OCI-LY1 (cell line): ENCODE results near the gene TNP1.

ENCODE experiments used
- H2AFZ ChIP-seq: fragments of 200-600 bp; sonication (generic), shearing (Covaris generic); 2 replicates; pipeline ENCODE4 v1.6.0; 2014; ENCODE audit warnings: antibody characterized with exemption, mild to moderate bottlenecking, low read length
- H3F3A ChIP-seq: fragments of 200-600 bp; sonication (generic), shearing (Covaris generic); 2 replicates; pipeline ENCODE4 v1.6.0; 2014; ENCODE audit warnings: mild to moderate bottlenecking, antibody characterized with exemption, low read length, moderate library complexity; ENCODE audit not compliant: insufficient read depth
- H3K27ac ChIP-seq: fragments of 200-600 bp; sonication (generic); 2 replicates; pipeline ENCODE4 v1.5.1; 2014; ENCODE audit warnings: low read length, mixed run types, mild to moderate bottlenecking, low read depth; ENCODE audit not compliant: poor library complexity, severe bottlenecking
- H3K27me3 ChIP-seq: fragments of 200-600 bp; sonication (generic); 2 replicates; pipeline ENCODE4 v1.6.0; 2014; ENCODE audit warnings: antibody characterized with exemption, mild to moderate bottlenecking, low read length, moderate library complexity; ENCODE audit not compliant: insufficient read depth
- H3K36me3 ChIP-seq: fragments of 200-600 bp; sonication (generic); 2 replicates; pipeline ENCODE4 v1.6.1; 2014; ENCODE audit warnings: mild to moderate bottlenecking, antibody characterized with exemption, low read length, moderate library complexity, mixed read lengths; ENCODE audit not compliant: insufficient read depth
- H3K4me1 ChIP-seq: fragments of 200-600 bp; sonication (generic); 2 replicates; pipeline ENCODE4 v1.5.1; 2014; ENCODE audit warnings: mild to moderate bottlenecking, low read length, moderate library complexity; ENCODE audit not compliant: insufficient read depth, severe bottlenecking
- H3K4me2 ChIP-seq: fragments of 200-600 bp; sonication (generic), shearing (Covaris generic); 2 replicates; pipeline ENCODE4 v1.6.1; 2014; ENCODE audit warnings: low read length
- H3K4me3 ChIP-seq: fragments of 200-600 bp; sonication (generic); 2 replicates; pipeline ENCODE4 v1.5.1; 2014; ENCODE audit warnings: low read length, low read depth, mild to moderate bottlenecking, mixed read lengths; ENCODE audit not compliant: poor library complexity, severe bottlenecking
- H3K79me2 ChIP-seq: fragments of 200-600 bp; shearing (Covaris generic); 2 replicates; pipeline ENCODE4 v1.6.1; 2016; ENCODE audit warnings: mixed run types, low read length, mixed read lengths; ENCODE audit not compliant: insufficient read depth
- H3K9ac ChIP-seq: fragments of 200-600 bp; sonication (generic), shearing (Covaris generic); 2 replicates; pipeline ENCODE4 v1.6.1; 2014; ENCODE audit warnings: mild to moderate bottlenecking, low read length, mixed read lengths
- H3K9me2 ChIP-seq: fragments of 200-600 bp; sonication (generic), shearing (Covaris generic); 2 replicates; pipeline ENCODE4 v1.6.1; 2014; ENCODE audit warnings: low read depth, mild to moderate bottlenecking, low read length, mixed read lengths
- H3K9me3 ChIP-seq: fragments of 200-600 bp; shearing (Covaris generic); 2 replicates; pipeline ENCODE4 v1.6.1; 2014; ENCODE audit warnings: low read length, mixed read lengths
- H4K20me1 ChIP-seq: fragments of 200-600 bp; sonication (generic), shearing (Covaris generic); 2 replicates; pipeline ENCODE4 v1.6.0; 2016; ENCODE audit warnings: mild to moderate bottlenecking, low read length; ENCODE audit not compliant: insufficient read depth
- EZH2 ChIP-seq: fragments of 200-600 bp; sonication (generic), shearing (Covaris generic); IDR thresholded peaks from 2 replicates; pipeline ENCODE4 v1.8.0; 2017; ENCODE audit warnings: borderline replicate concordance, mixed run types, mild to moderate bottlenecking, antibody characterized with exemption, low read length, moderate library complexity, mixed read lengths
- TF ChIP-seq, protein P1 (sequence below): fragments of 200-600 bp; sonication (generic), shearing (Covaris generic); IDR thresholded peaks from 2 replicates; pipeline ENCODE4 v1.5.1; 2017; ENCODE audit warnings: mild to moderate bottlenecking, antibody characterized with exemption, low read length, moderate library complexity, mixed read lengths

TNP1 gene

DNA sequence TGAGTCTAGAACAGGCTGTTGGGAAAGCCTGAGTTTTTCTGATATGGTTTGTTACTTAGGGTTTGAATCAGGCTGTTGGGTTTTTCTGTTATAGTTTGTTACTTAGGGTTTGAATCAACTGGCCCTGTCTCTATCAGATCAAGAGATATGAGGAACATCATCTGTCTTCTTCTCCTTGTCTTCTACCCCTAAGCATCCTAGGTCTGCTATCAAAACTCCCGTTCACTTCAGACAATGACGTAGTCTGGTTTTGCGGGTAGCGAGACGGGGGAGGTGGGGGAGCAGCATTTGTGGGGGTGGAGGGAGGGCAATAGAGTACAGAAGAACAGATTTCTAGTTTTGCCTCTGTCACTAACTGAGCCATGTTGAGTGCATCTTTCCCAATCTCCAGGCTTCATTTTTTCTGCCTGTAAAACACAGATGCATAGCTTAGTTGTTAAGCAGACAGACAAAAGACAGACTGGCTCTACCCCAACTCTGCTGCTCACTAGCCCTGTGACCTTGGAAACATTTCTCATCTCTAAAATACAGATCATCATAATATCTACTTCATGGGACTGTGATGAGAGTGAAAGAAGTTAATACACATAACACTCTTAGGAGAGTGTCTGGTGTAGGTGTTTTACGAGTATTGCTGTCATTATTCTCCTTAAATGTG lies 9.1 kb downstream of the TNP1 start:
- no peak overlapping the region for H3K4me2 ChIP-seq
- no peaks in the 10 kb centered on the region for H3K4me1 ChIP-seq
- H3K79me2 ChIP-seq: no peaks in the 10 kb centered on the region
- H3K9me3 ChIP-seq: no peaks in the 10 kb centered on the region
- no peaks in the 10 kb centered on the region for H3K9me2 ChIP-seq
- H4K20me1 ChIP-seq: no peaks in the 10 kb centered on the region
- no peak overlapping the region for H3K27ac ChIP-seq
- H3K36me3 ChIP-seq: no peaks in the 10 kb centered on the region
- H3K27me3 ChIP-seq: no peaks in the 10 kb centered on the region
- no peak overlapping the region for H3K9ac ChIP-seq
- H2AFZ ChIP-seq: no peak overlapping the region
- TF ChIP-seq, protein P1, sequence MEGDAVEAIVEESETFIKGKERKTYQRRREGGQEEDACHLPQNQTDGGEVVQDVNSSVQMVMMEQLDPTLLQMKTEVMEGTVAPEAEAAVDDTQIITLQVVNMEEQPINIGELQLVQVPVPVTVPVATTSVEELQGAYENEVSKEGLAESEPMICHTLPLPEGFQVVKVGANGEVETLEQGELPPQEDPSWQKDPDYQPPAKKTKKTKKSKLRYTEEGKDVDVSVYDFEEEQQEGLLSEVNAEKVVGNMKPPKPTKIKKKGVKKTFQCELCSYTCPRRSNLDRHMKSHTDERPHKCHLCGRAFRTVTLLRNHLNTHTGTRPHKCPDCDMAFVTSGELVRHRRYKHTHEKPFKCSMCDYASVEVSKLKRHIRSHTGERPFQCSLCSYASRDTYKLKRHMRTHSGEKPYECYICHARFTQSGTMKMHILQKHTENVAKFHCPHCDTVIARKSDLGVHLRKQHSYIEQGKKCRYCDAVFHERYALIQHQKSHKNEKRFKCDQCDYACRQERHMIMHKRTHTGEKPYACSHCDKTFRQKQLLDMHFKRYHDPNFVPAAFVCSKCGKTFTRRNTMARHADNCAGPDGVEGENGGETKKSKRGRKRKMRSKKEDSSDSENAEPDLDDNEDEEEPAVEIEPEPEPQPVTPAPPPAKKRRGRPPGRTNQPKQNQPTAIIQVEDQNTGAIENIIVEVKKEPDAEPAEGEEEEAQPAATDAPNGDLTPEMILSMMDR: no peak
- TF ChIP-seq EZH2: no peak
- no peak overlapping the region for H3K4me3 ChIP-seq
- H3F3A ChIP-seq: no peaks in the 10 kb centered on the region

DNA sequence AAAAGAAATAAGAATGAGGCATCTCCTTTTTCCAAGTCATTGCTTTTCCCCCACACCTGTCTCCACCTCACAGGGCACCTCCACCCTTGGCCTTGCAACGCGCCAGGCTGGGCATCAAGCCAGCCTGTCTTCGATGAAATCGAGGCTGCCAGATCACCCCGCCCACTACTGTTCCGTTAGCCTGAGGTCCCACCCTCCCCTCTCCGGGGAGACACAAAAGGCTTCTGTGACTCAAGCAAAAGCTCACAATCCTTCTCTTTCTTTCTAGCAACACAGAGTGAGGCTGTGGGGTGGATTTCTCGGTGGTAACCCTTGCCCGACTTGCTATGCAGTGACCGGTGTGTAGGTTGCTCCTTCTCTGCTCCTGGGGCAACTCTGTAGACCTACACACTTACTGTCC lies 9.9 kb downstream of the TNP1 start:
- H3K4me2 ChIP-seq: no peak overlapping the region
- no peak overlapping the region for H2AFZ ChIP-seq
- no peaks in the 10 kb centered on the region for H4K20me1 ChIP-seq
- no peak overlapping the region for H3K27ac ChIP-seq
- no peaks in the 10 kb centered on the region for H3K9me3 ChIP-seq
- H3K4me3 ChIP-seq: no peak overlapping the region
- no peaks in the 10 kb centered on the region for H3F3A ChIP-seq
- H3K9me2 ChIP-seq: no peaks in the 10 kb centered on the region
- H3K79me2 ChIP-seq: no peaks in the 10 kb centered on the region
- H3K9ac ChIP-seq: no peak overlapping the region
- no peaks in the 10 kb centered on the region for H3K36me3 ChIP-seq
- H3K4me1 ChIP-seq: no peaks in the 10 kb centered on the region
- no peaks in the 10 kb centered on the region for H3K27me3 ChIP-seq
- TF ChIP-seq EZH2: no peak
- TF ChIP-seq, protein P1: no peak

DNA sequence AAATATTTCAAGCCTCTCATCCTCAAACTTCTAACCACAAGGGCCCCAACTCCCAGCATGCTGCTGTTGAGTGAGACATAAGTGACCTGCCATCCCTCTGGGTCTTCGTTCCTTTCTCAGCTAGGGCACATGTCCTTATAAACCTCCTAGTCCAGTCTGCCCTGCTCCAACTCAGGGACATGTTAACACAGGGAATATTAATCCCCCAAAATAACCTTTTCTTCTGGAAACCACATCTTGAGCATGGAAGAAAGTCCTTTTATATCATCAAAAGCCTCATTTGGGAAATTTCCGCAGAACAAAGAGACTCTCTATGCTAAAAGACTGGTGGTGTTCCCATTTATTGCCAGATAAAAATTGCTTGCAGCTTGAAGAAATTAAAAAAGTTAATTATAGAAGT lies 14.4 kb downstream of the TNP1 start:
- Histone ChIP-seq H3K4me3 (no peak overlapping the region), H3K36me3 (no peaks in the 10 kb centered on the region), H3K27ac (no peak overlapping the region), H2AFZ (no peak overlapping the region), H3F3A (no peaks in the 10 kb centered on the region), H3K9me2 (no peaks in the 10 kb centered on the region), H4K20me1 (no peaks in the 10 kb centered on the region), H3K4me2 (no peak overlapping the region), H3K79me2 (no peaks in the 10 kb centered on the region), H3K27me3 (no peaks in the 10 kb centered on the region), H3K4me1 (no peaks in the 10 kb centered on the region), H3K9ac (no peak overlapping the region), H3K9me3 (no peaks in the 10 kb centered on the region)
- TF ChIP-seq, protein P1: no peak
- TF ChIP-seq EZH2: no peak
